HepG2 (cell line): ENCODE results near the gene REM2. TPM values are rescaled to one million over a fixed set of nuclear protein-coding genes. Genes with fewer than 3 reads are reported as not detected.

Experiments
- ATAC-seq: fragments of 200-7000 bp; cut with Tn5 transposase; 3 replicates; pipeline ENCODE4 v1.9.1; 2020; ENCODE audit warnings: mild to moderate bottlenecking, moderate library complexity
- BruUV-seq: library from RNA; stranded (reverse); fragments of 400-500 nt; replicated peaks from 2 replicates; lab custom pipeline; 2021; lab: Mats Ljungman, UMichigan
- CTCF ChIA-PET: fragments of 300-600 bp; formaldehyde crosslinking; extraction: SDS; loops from one replicate; lab custom pipeline; 2021; ENCODE audit warnings: low total read pairs, inconsistent platforms, low intra/inter-chr PET ratio; lab: Yijun Ruan, JAX
- POLR2A ChIA-PET: fragments of 350-600 bp; sonication (Branson Sonifier 250); formaldehyde crosslinking; loops from one replicate; lab custom pipeline; 2020; ENCODE audit warnings: antibody characterized with exemption, inconsistent platforms; lab: Yijun Ruan, JAX
- DNase-seq: peaks from one replicate; pipeline ENCODE4 v3.0.0-alpha.2; 2015; ENCODE audit warnings: low spot score
- FAIRE-seq: peaks from 3 replicates; lab custom pipeline; 2011; peaks lifted over from hg19 to GRCh38; lab: Jason Lieb, UNC
- H2AFZ ChIP-seq: one replicate; pipeline ENCODE4 v1.6.1; 2011; ENCODE audit warnings: low read length, inconsistent platforms
- H3K27ac ChIP-seq: fragments of 300-600 bp; 3 replicates; pipeline ENCODE4 v1.8.0; 2011; ENCODE audit warnings: mixed run types, mild to moderate bottlenecking, mixed read lengths, low read length, inconsistent platforms; ENCODE audit not compliant: insufficient read depth; ENCODE audit errors: extremely low read length
- H3K27me3 ChIP-seq, 2 experiments: fragments of 200-600 bp in 1 of 2; 2 replicates in 1 of 2; 3 replicates in 1 of 2; pipeline versions ENCODE4 v1.6.0 to v1.8.0; 2011; ENCODE audit warnings: low read length in 2 of 2, mild to moderate bottlenecking in 2 of 2, moderate library complexity in 2 of 2, inconsistent platforms in 1 of 2; ENCODE audit not compliant: insufficient read depth in 2 of 2, control insufficient read depth in 1 of 2
- H3K36me3 ChIP-seq, 2 experiments: fragments of 200-600 bp in 1 of 2; replicated peaks in 1 of 2; 2 replicates in 1 of 2; 3 replicates in 1 of 2; pipeline versions ENCODE4 v1.5.1 to v1.8.0; 2011; ENCODE audit warnings: low read length in 2 of 2, inconsistent platforms in 1 of 2; ENCODE audit not compliant: insufficient read depth in 2 of 2, control insufficient read depth in 1 of 2
- H3K4me1 ChIP-seq: 2 replicates; pipeline ENCODE4 v1.5.1; 2012; ENCODE audit warnings: low read length, inconsistent platforms; ENCODE audit not compliant: insufficient read depth
- H3K4me2 ChIP-seq: 2 replicates; pipeline ENCODE4 v1.6.0; 2011; ENCODE audit warnings: low read depth, low read length, inconsistent platforms
- H3K4me3 ChIP-seq, 3 experiments: fragments of 200-600 bp in 1 of 3; sonication (generic), shearing (Covaris generic) in 1 of 3; replicated peaks in 1 of 3; 2 replicates each; pipeline ENCODE4 v1.5.1; 2011 to 2016; ENCODE audit warnings: low read length in 3 of 3, inconsistent platforms in 2 of 3, low read depth in 2 of 3, mild to moderate bottlenecking in 2 of 3, control low read depth in 1 of 3, mixed read lengths in 1 of 3; ENCODE audit not compliant: insufficient read depth in 1 of 3
- H3K79me2 ChIP-seq: one replicate; pipeline ENCODE4 v1.6.1; 2011; ENCODE audit warnings: low read length, inconsistent platforms; ENCODE audit not compliant: insufficient read depth
- H3K9ac ChIP-seq: 2 replicates; pipeline ENCODE4 v1.6.0; 2011; ENCODE audit warnings: mild to moderate bottlenecking, low read depth, low read length, inconsistent platforms; ENCODE audit not compliant: insufficient read depth
- H3K9me3 ChIP-seq: 2 replicates; pipeline ENCODE4 v1.5.1; 2012; ENCODE audit warnings: mild to moderate bottlenecking, low read length
- H4K20me1 ChIP-seq: 2 replicates; pipeline ENCODE4 v1.6.0; 2011; ENCODE audit warnings: inconsistent platforms, mild to moderate bottlenecking, low read length, moderate library complexity; ENCODE audit not compliant: insufficient read depth
- ARHGAP35 ChIP-seq: sonication (generic); formaldehyde crosslinking; IDR thresholded peaks from 2 replicates; pipeline ENCODE4 v1.9.0; 2022; ENCODE audit warnings: mild to moderate bottlenecking, inconsistent platforms, moderate library complexity, missing genetic modification reagents, borderline replicate concordance
- CSRNP1 ChIP-seq: sonication (generic); formaldehyde crosslinking; IDR thresholded peaks from 2 replicates; pipeline ENCODE4 v1.8.1; 2023; ENCODE audit warnings: mild to moderate bottlenecking, missing genetic modification reagents
- IRF1 ChIP-seq: sonication (generic); formaldehyde crosslinking; IDR thresholded peaks from 2 replicates; pipeline ENCODE4 v1.4.0; 2020; ENCODE audit warnings: low read depth, mild to moderate bottlenecking, missing genetic modification reagents
- KLF11 ChIP-seq: IDR thresholded peaks from 2 replicates; pipeline ENCODE4 v1.6.1; 2016; ENCODE audit warnings: missing compliant biosample characterization
- MAFG ChIP-seq: sonication (generic); formaldehyde crosslinking; IDR thresholded peaks from 2 replicates; pipeline ENCODE4 v1.5.1; 2020; ENCODE audit warnings: mild to moderate bottlenecking, missing genetic modification reagents
- ZNF343 ChIP-seq: sonication (generic); formaldehyde crosslinking; IDR thresholded peaks from 2 replicates; pipeline ENCODE4 v1.4.0; 2020; ENCODE audit warnings: mild to moderate bottlenecking, missing genetic modification reagents
- WGBS: methylation state at CpG from one replicate; pipeline ENCODE4 v1.1.6; 2017; ENCODE audit warnings: low lambda C conversion rate; 5-methylcytosine and 5-hydroxymethylcytosine counted together
- in situ Hi-C: cut with HindIII; loops from 2 replicates; pipeline ENCODE4 v1.10.0; 2017; ENCODE audit warnings: low pct_unique_long_range_greater_than_20kb; ENCODE audit not compliant: extremely low pct_ligation_motif_present
- intact Hi-C: fragments of 100-400 bp; cut with micrococcal nuclease; formaldehyde crosslinking; loops from one replicate; pipeline ENCODE4 v1.10.0; 2022; ENCODE audit not compliant: unreplicated experiment
- polyA plus RNA-seq, 8 experiments: library from polyadenylated mRNA; depleted of rRNA in 3 of 8; stranded (reverse) in 7 of 8; unstranded in 1 of 8; fragments of >200 nt; fragmentation: Illumina TruSeq in 4 of 8; extraction: Trizol in 4 of 8; gene quantifications; 2 replicates each; pipeline versions ENCODE4 v1.2.1 to v1.2.3, GENCODE V29; 2011 to 2016; ENCODE audit warnings: low read depth in 4 of 8, missing spikeins in 1 of 8, mixed read lengths in 1 of 8; ENCODE audit not compliant: insufficient read depth in 1 of 8
- total RNA-seq, 5 experiments: library from RNA; depleted of rRNA; stranded (reverse); fragments of >200 nt; fragmentation: Illumina TruSeq; extraction: Trizol; gene quantifications; 2 replicates each; pipeline ENCODE4 v1.2.3, GENCODE V29; 2016; ENCODE audit warnings: low read depth in 1 of 5
- TF ChIP-seq, protein P1 (sequence below): sonication (generic); formaldehyde crosslinking; IDR thresholded peaks from 2 replicates; pipeline ENCODE4 v1.5.0; 2020; ENCODE audit warnings: mild to moderate bottlenecking, missing genetic modification reagents, borderline replicate concordance
- TF ChIP-seq, protein P2 (sequence below): sonication (generic); formaldehyde crosslinking; IDR thresholded peaks from 2 replicates; pipeline ENCODE4 v1.4.0; 2020; ENCODE audit warnings: missing genetic modification reagents, borderline replicate concordance

Gene REM2
- total and polyA plus RNA-seq, 2 of the 13 experiments (the other 11 are each of a cell fraction or from before 2014, with no cell fraction given): 0.20 TPM; not detected in 1

GRCh38 chr14:22896356-22896755, 13.3 kb downstream of the REM2 start:
- ATAC-seq: no peak
- no TSS peak for BruUV-seq
- WGBS: 28% methylated on average over 5 of the region's 5 CpGs

More at GRCh38 chr14:22896356-22896755, 13.3 kb downstream of the REM2 start:
- intact Hi-C loops: no loop called here
- DNase-seq (no peak), FAIRE-seq (no peak)
- ChIA-PET POLR2A (interaction anchor here (0.8 to 1.6 kb wide), 4 partner anchors 25 to 130 kb away, joined by 3 to 4 read pairs (median 4); partner anchors contain the start of genes LRP10, OXA1L and PRMT5), CTCF (no interaction called here)
- H3K9me3 ChIP-seq: no peaks in the 10 kb centered on the region
- no peak overlapping the region for H3K4me3 ChIP-seq
- H3K9ac ChIP-seq: no peak overlapping the region
- H3K27me3 ChIP-seq: peaks cover 8 to 21% of the 10 kb centered on the region in 2 experiments; a peak in 3 of 5 replicates
- TF ChIP-seq CSRNP1 (CRISPR knock-in tag): no peak
- no peak for TF ChIP-seq ARHGAP35
- no peak for TF ChIP-seq KLF11
- TF ChIP-seq, protein P1, sequence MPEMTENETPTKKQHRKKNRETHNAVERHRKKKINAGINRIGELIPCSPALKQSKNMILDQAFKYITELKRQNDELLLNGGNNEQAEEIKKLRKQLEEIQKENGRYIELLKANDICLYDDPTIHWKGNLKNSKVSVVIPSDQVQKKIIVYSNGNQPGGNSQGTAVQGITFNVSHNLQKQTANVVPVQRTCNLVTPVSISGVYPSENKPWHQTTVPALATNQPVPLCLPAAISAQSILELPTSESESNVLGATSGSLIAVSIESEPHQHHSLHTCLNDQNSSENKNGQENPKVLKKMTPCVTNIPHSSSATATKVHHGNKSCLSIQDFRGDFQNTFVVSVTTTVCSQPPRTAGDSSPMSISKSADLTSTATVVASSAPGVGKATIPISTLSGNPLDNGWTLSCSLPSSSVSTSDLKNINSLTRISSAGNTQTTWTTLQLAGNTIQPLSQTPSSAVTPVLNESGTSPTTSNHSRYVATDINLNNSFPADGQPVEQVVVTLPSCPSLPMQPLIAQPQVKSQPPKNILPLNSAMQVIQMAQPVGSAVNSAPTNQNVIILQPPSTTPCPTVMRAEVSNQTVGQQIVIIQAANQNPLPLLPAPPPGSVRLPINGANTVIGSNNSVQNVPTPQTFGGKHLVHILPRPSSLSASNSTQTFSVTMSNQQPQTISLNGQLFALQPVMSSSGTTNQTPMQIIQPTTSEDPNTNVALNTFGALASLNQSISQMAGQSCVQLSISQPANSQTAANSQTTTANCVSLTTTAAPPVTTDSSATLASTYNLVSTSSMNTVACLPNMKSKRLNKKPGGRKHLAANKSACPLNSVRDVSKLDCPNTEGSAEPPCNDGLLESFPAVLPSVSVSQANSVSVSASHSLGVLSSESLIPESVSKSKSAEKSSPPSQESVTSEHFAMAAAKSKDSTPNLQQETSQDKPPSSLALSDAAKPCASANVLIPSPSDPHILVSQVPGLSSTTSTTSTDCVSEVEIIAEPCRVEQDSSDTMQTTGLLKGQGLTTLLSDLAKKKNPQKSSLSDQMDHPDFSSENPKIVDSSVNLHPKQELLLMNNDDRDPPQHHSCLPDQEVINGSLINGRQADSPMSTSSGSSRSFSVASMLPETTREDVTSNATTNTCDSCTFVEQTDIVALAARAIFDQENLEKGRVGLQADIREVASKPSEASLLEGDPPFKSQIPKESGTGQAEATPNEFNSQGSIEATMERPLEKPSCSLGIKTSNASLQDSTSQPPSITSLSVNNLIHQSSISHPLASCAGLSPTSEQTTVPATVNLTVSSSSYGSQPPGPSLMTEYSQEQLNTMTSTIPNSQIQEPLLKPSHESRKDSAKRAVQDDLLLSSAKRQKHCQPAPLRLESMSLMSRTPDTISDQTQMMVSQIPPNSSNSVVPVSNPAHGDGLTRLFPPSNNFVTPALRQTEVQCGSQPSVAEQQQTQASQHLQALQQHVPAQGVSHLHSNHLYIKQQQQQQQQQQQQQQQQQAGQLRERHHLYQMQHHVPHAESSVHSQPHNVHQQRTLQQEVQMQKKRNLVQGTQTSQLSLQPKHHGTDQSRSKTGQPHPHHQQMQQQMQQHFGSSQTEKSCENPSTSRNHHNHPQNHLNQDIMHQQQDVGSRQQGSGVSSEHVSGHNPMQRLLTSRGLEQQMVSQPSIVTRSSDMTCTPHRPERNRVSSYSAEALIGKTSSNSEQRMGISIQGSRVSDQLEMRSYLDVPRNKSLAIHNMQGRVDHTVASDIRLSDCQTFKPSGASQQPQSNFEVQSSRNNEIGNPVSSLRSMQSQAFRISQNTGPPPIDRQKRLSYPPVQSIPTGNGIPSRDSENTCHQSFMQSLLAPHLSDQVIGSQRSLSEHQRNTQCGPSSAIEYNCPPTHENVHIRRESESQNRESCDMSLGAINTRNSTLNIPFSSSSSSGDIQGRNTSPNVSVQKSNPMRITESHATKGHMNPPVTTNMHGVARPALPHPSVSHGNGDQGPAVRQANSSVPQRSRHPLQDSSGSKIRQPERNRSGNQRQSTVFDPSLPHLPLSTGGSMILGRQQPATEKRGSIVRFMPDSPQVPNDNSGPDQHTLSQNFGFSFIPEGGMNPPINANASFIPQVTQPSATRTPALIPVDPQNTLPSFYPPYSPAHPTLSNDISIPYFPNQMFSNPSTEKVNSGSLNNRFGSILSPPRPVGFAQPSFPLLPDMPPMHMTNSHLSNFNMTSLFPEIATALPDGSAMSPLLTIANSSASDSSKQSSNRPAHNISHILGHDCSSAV (CRISPR knock-in tag): no peak
- no peak for TF ChIP-seq MAFG (CRISPR knock-in tag)
- TF ChIP-seq, protein P2, sequence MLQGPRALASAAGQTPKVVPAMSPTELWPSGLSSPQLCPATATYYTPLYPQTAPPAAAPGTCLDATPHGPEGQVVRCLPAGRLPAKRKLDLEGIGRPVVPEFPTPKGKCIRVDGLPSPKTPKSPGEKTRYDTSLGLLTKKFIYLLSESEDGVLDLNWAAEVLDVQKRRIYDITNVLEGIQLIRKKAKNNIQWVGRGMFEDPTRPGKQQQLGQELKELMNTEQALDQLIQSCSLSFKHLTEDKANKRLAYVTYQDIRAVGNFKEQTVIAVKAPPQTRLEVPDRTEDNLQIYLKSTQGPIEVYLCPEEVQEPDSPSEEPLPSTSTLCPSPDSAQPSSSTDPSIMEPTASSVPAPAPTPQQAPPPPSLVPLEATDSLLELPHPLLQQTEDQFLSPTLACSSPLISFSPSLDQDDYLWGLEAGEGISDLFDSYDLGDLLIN: no peak
- no peak for TF ChIP-seq IRF1
- no peak for TF ChIP-seq ZNF343 (CRISPR knock-in tag)
- in situ Hi-C loops: no loop called here
- H3K4me1 ChIP-seq: peaks cover 10% of the 10 kb centered on the region
- H3K79me2 ChIP-seq: no peaks in the 10 kb centered on the region
- H4K20me1 ChIP-seq: no peaks in the 10 kb centered on the region
- H3K27ac ChIP-seq: no peak overlapping the region
- no peaks in the 10 kb centered on the region for H3K36me3 ChIP-seq
- H3K4me2 ChIP-seq: no peak overlapping the region
- H2AFZ ChIP-seq: no peak overlapping the region
